BLaER1 treated with 17β-estradiol and CSF1 and Interleukin-3, amounts not matched to agents 10 nM and 100 nM (cell line): ENCODE results near the gene HS3ST1.

Experiments used
- H3K27ac ChIP-seq, 11 experiments: shearing (Covaris generic); formaldehyde crosslinking; 2 replicates each; pipeline ENCODE4 v1.8.1; 2022
- H3K27me3 ChIP-seq, 11 experiments: shearing (Covaris generic); formaldehyde crosslinking; 2 replicates each; pipeline ENCODE4 v1.8.1; 2022
- H3K36me3 ChIP-seq, 11 experiments: shearing (Covaris generic); formaldehyde crosslinking; 2 replicates each; pipeline ENCODE4 v1.8.1; 2022
- H3K4me1 ChIP-seq, 10 experiments: shearing (Covaris generic); formaldehyde crosslinking; 2 replicates each; pipeline ENCODE4 v1.8.1; 2022
- H3K4me2 ChIP-seq, 11 experiments: shearing (Covaris generic); formaldehyde crosslinking; 2 replicates each; pipeline ENCODE4 v1.8.1; 2022
- H3K4me3 ChIP-seq, 10 experiments: shearing (Covaris generic); formaldehyde crosslinking; 2 replicates each; pipeline ENCODE4 v1.8.1; 2022
- H3K9ac ChIP-seq, 11 experiments: shearing (Covaris generic); formaldehyde crosslinking; 2 replicates each; pipeline ENCODE4 v1.8.1; 2022
- H3K9me3 ChIP-seq, 11 experiments: shearing (Covaris generic); formaldehyde crosslinking; replicated peaks in 1 of 11; 2 replicates each; pipeline ENCODE4 v1.8.1; 2022
- H4K20me1 ChIP-seq, 11 experiments: shearing (Covaris generic); formaldehyde crosslinking; 2 replicates each; pipeline ENCODE4 v1.8.1; 2022
- Cebpa-rat ChIP-seq, 11 experiments: shearing (Covaris generic); IDR thresholded peaks; 2 replicates each; pipeline ENCODE4 v1.8.1; 2022

HS3ST1 gene

DNA sequence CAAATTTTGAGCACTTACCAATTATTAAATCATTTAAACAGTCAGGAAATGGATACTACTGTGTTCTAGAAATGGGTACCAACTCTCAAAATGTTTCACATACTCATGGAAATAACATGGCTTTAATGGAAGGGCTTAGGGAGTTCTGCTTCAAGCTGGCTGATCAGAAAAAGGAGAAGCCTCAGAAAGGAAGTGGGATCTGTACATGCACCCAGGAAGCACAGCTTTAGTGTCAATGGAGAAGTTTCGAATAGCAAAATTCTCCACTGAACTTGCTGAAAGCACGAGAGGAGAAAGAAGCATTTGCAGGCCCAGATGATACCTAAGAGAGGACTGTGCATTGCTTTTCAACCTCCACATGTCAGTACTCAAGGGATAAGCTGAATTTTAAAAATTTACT is 11.1 kb upstream of the HS3ST1 start:
- Histone ChIP-seq H3K4me3 (no peak overlapping the region), H4K20me1 (no peaks in the 10 kb centered on the region), H3K4me1 (peaks cover 14 to 69% (median 23%) of the 10 kb centered on the region in 10 experiments), H3K27ac (peak overlapping the region in 2 of 11 experiments; percentile 52 to 53; a peak in 1 of 22 replicates), H3K36me3 (no peaks in the 10 kb centered on the region), H3K27me3 (no peaks in the 10 kb centered on the region), H3K4me2 (peak overlapping the region; percentile 4 to 87 (median 52); a peak in 15 of 22 replicates), H3K9ac (no peak overlapping the region; a peak in 1 of 22 replicates), H3K9me3 (no peaks in the 10 kb centered on the region)
- TF ChIP-seq Cebpa-rat (IDR thresholded peaks at IDR 0.05), result no peak

DNA sequence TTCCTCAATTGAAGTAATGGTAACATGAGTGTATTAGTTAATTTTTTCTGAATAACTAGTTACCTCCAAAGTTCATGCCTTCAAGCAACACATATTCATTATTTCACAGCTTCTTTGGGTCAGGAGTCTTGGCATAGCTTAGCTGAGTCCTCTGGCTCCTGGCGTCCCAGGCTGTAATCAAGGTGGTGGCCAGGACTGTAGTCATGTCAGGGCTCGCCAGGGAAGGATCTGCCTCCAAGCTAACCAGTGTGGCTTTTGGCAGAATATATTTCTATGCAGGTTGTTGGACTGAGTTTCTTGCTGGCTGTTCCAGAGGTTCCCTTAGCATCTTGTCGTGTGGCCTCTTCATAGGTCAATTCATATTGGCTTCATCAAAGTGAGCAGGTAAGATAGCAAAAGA is 10.0 kb upstream of the HS3ST1 start:
- no peaks in the 10 kb centered on the region for H3K36me3 ChIP-seq
- H3K9ac ChIP-seq, result no peak overlapping the region
- no peaks in the 10 kb centered on the region; a peak in 1 of 22 replicates for H3K9me3 ChIP-seq
- H3K27me3 ChIP-seq, result no peaks in the 10 kb centered on the region
- no peak for TF ChIP-seq Cebpa-rat (IDR thresholded peaks at IDR 0.05)
- peak overlapping the region in 2 of 11 experiments; percentile 78 to 87; a peak in 3 of 22 replicates for H3K4me2 ChIP-seq
- no peaks in the 10 kb centered on the region for H4K20me1 ChIP-seq
- no peak overlapping the region for H3K4me3 ChIP-seq
- peaks cover 14 to 69% (median 23%) of the 10 kb centered on the region in 10 experiments for H3K4me1 ChIP-seq
- H3K27ac ChIP-seq, result no peak overlapping the region; a peak in 1 of 22 replicates

DNA sequence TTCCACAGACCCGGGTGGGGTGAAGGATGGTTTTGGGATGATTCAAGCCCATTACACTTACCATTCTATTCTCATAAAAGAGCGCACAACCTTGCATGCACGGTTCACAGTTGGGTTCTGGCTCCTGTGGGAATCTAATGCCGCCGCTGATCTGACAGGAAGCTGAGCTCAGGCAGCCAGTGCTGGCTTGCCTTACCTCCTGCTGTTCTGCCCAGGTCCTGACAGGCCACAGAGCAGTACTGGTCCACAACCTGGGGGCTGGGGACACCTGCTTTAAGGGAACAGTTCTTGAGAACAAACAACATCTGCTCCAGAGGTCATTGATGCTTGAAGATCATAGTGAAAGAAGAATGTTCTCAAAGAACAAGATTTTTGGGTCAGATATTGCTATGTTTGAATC is 8.0 kb upstream of the HS3ST1 start:
- H3K36me3 ChIP-seq, result no peaks in the 10 kb centered on the region
- H3K4me1 ChIP-seq, result peaks cover 14 to 55% (median 23%) of the 10 kb centered on the region in 10 experiments
- no peak overlapping the region for H3K27ac ChIP-seq
- peak overlapping the region; percentile 50 to 81 (median 63) for H3K4me2 ChIP-seq
- no peaks in the 10 kb centered on the region for H3K27me3 ChIP-seq
- H3K9ac ChIP-seq, result no peak overlapping the region
- TF ChIP-seq Cebpa-rat (IDR thresholded peaks at IDR 0.05), result no peak
- no peaks in the 10 kb centered on the region; a peak in 1 of 22 replicates for H3K9me3 ChIP-seq
- no peak overlapping the region for H3K4me3 ChIP-seq
- H4K20me1 ChIP-seq, result no peaks in the 10 kb centered on the region

DNA sequence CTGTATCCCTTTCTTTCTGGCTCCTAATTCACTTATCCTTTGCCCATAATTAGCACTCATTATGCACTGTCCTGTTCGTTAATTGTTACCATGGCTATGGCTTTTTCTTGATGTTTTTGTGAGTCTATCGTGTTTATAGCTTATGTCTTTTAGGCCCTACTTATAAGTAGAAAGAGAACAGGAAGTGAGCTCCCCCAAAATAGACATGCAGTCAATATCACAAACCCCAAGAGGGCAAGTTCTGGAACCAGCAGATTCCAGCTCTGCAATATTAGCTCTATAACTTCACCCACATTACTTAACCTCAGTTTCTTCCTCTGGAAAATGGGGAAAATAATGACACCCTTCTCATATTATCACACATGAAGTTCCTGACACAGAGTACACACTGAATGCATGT is 7.4 kb upstream of the HS3ST1 start:
- H3K9me3 ChIP-seq, result no peaks in the 10 kb centered on the region; a peak in 1 of 22 replicates
- H3K36me3 ChIP-seq, result no peaks in the 10 kb centered on the region
- peaks cover 14 to 55% (median 23%) of the 10 kb centered on the region in 10 experiments for H3K4me1 ChIP-seq
- H3K27me3 ChIP-seq, result no peaks in the 10 kb centered on the region
- no peak overlapping the region for H3K9ac ChIP-seq
- no peak for TF ChIP-seq Cebpa-rat (IDR thresholded peaks at IDR 0.05)
- H3K27ac ChIP-seq, result no peak overlapping the region
- no peak overlapping the region for H3K4me3 ChIP-seq
- H4K20me1 ChIP-seq, result no peaks in the 10 kb centered on the region
- peak overlapping the region; percentile 50 to 81 (median 63) for H3K4me2 ChIP-seq

DNA sequence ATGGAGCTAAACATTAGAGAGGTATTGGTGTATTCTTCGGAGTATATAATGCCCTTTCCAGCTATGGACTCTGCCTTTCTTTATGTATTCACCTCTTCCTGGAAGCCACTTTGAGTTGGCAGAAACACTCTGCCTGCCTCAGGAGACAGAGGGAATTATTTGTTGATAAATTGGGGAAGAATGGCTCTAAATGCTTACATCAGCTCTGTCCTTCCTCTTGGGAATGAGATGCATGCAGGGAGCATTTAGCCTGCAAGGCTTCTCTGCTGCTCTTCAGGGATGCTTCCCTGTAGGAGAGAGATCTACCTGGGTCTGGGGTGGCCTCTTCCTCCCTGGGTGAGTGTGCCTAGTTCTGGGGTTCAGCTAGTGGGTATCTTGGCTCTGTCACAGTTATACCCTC is 6.9 kb upstream of the HS3ST1 start:
- Histone ChIP-seq H3K4me1 (peaks cover 14 to 55% (median 23%) of the 10 kb centered on the region in 10 experiments), H3K4me3 (no peak overlapping the region), H3K27ac (no peak overlapping the region), H3K4me2 (peak overlapping the region; percentile 50 to 81 (median 63); a peak in 21 of 22 replicates), H3K36me3 (no peaks in the 10 kb centered on the region), H3K27me3 (peaks cover 0 to 5% (median under 1%) of the 10 kb centered on the region in 11 experiments; a peak in 10 of 22 replicates), H3K9ac (no peak overlapping the region), H4K20me1 (no peaks in the 10 kb centered on the region), H3K9me3 (no peaks in the 10 kb centered on the region; a peak in 1 of 22 replicates)
- no peak for TF ChIP-seq Cebpa-rat (IDR thresholded peaks at IDR 0.05)

DNA sequence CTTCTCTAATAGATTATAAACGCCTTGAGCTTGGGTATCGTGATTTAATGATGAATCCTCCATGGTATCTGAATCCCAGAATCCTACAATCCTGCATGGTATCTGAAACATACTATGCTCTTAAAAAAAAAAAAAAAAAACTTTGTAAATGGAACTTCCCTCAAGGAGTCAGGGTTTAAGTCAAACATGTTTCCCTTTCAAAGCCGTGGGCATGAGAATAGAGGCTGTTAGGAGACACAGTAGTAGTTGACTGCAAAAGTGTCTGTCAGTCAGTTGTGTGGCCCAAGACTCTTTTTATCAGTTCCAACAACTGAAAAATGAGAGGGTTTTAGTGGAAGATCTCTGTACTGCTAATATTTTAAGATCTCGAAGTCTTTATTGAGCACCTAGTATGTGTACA is 2.4 kb upstream of the HS3ST1 start:
- Histone ChIP-seq H3K36me3 (no peaks in the 10 kb centered on the region; a peak in 1 of 22 replicates), H3K4me2 (peak overlapping the region in 2 of 11 experiments; percentile 89 to 91; a peak in 4 of 22 replicates), H3K4me3 (no peak overlapping the region), H3K9me3 (peaks cover 0 to 25% (median 7%) of the 10 kb centered on the region in 11 experiments; a peak in 13 of 22 replicates), H4K20me1 (peaks cover 0 to 17% (median 0%) of the 10 kb centered on the region in 11 experiments; a peak in 2 of 22 replicates), H3K9ac (no peak overlapping the region), H3K27ac (no peak overlapping the region), H3K27me3 (peaks cover 25 to 49% (median 43%) of the 10 kb centered on the region in 11 experiments), H3K4me1 (peaks cover 17 to 60% (median 22%) of the 10 kb centered on the region in 10 experiments)
- TF ChIP-seq Cebpa-rat (IDR thresholded peaks at IDR 0.05), result no peak

DNA sequence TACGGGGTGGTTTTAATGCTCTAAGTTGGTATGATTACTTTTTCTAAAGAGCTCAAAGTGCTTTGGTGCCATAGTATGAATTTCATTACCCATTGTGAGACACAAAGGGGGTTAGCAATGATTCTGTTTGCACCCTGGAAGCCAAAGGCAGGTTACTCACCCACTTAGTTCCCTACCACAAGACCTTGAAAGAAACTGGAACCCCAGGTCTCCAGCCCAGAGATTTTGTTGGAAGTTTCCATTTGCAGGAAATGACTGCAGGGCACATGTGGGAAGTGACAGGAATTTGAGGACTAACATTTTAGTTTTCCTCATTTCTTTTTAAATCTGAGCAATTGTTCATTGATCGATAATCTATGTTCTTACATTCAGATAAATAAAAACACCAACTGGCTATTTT is 1.8 kb upstream of the HS3ST1 start:
- H3K4me2 ChIP-seq, result peak overlapping the region in 3 of 11 experiments; percentile 89 to 91 (median 89); a peak in 5 of 22 replicates
- peaks cover 25 to 51% (median 43%) of the 10 kb centered on the region in 11 experiments for H3K27me3 ChIP-seq
- peaks cover 0 to 25% (median 7%) of the 10 kb centered on the region in 11 experiments; a peak in 13 of 22 replicates for H3K9me3 ChIP-seq
- H4K20me1 ChIP-seq, result peaks cover 0 to 23% (median 0%) of the 10 kb centered on the region in 11 experiments; a peak in 3 of 22 replicates
- no peaks in the 10 kb centered on the region; a peak in 1 of 22 replicates for H3K36me3 ChIP-seq
- no peak overlapping the region for H3K9ac ChIP-seq
- H3K4me1 ChIP-seq, result peaks cover 12 to 60% (median 16%) of the 10 kb centered on the region in 10 experiments
- peak overlapping the region in 1 of 10 experiments; percentile 84; a peak in 1 of 20 replicates for H3K4me3 ChIP-seq
- no peak overlapping the region for H3K27ac ChIP-seq
- TF ChIP-seq Cebpa-rat (IDR thresholded peaks at IDR 0.05), result no peak

DNA sequence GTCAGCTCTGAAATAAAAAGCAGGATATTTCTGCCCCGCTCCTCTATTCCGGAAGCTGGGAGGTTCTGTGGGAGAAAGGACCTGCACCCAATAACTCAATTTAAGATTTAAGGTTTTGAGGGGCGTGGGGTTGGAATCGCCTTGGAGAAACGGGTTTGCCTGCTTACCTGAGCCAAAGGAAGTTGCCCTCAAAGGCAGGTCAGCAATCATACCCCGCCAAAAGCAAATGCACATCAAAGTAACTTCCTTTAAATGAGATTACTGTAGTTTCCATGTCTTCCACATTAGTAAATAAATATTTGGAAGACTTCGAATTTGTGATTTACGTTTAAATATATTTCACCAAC is 978 bp upstream of the HS3ST1 start:
- H3K4me2 ChIP-seq, result peak overlapping the region in 3 of 11 experiments; percentile 89 to 91 (median 89); a peak in 5 of 22 replicates
- no peak for TF ChIP-seq Cebpa-rat (IDR thresholded peaks at IDR 0.05)
- peaks cover 12 to 63% (median 16%) of the 10 kb centered on the region in 10 experiments; a peak in 19 of 20 replicates for H3K4me1 ChIP-seq
- H3K9me3 ChIP-seq, result peaks cover 0 to 25% (median 7%) of the 10 kb centered on the region in 11 experiments; a peak in 13 of 22 replicates
- H3K27me3 ChIP-seq, result peaks cover 25 to 51% (median 43%) of the 10 kb centered on the region in 11 experiments
- no peaks in the 10 kb centered on the region; a peak in 1 of 22 replicates for H3K36me3 ChIP-seq
- H4K20me1 ChIP-seq, result peaks cover 0 to 31% (median 0%) of the 10 kb centered on the region in 11 experiments; a peak in 3 of 22 replicates
- H3K4me3 ChIP-seq, result peak overlapping the region in 3 of 10 experiments; percentile 73 to 84 (median 75); a peak in 6 of 20 replicates
- H3K27ac ChIP-seq, result no peak overlapping the region
- H3K9ac ChIP-seq, result peak overlapping the region in 2 of 11 experiments; percentile 10 to 74; a peak in 2 of 22 replicates

DNA sequence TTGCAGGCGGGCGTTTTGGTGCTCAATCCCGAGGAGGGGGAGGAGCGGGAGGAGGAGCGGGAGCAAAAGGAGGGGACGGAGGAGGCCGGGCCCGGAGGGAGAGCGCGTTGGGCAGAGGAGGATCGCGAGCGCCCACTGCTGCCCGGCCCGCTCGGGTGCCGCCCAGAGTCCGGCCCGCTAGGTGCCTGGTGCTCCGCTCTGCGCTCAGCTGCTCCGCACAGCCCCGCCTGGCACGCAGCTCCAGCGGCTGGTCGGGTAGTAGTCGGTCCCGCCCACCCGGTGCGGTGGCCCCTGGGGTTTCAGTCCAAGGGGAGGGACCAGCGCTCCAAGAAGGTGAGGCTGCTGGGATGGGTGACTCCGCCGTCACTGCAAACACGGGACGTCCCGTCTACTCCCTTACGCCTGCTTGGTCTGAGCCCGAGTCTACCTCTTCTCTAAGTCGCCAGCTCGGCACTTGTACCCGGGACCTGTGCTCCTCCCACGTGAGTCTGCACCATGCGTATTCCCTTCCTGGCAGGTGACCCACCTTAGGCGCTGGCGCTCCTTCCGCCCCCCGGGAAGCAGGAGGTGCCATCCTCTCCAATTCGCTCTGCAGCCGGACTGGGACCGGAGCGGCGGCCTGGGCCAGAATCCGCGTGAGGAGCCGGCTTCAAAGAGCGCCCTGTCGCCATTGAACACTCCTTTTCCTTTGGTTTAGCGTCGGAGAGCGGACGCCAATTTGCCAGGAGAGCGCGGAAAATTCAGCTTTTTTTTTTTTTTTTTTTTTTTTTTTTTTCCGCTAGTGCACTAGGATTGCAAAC is 405 bp upstream of the HS3ST1 start:
- Histone ChIP-seq H3K4me2 (peak overlapping the region; percentile 82 to 95 (median 91)), H3K9me3 (peaks cover 0 to 25% (median 7%) of the 10 kb centered on the region in 11 experiments; a peak in 12 of 22 replicates), H3K36me3 (no peaks in the 10 kb centered on the region; a peak in 1 of 22 replicates), H4K20me1 (peaks cover 0 to 37% (median 0%) of the 10 kb centered on the region in 11 experiments; a peak in 4 of 22 replicates), H3K4me1 (peaks cover 12 to 69% (median 16%) of the 10 kb centered on the region in 10 experiments; a peak in 19 of 20 replicates), H3K27me3 (peaks cover 25 to 51% (median 43%) of the 10 kb centered on the region in 11 experiments), H3K4me3 (peak overlapping the region; percentile 55 to 84 (median 64)), H3K9ac (peak overlapping the region; percentile 27 to 81 (median 56); a peak in 18 of 22 replicates), H3K27ac (peak overlapping the region in 4 of 11 experiments; percentile 18 to 53 (median 34); a peak in 5 of 22 replicates)
- TF ChIP-seq Cebpa-rat (IDR thresholded peaks at IDR 0.05), result no peak
